Thyroid gland (tissue), 4 donors: ENCODE measurements around the gene FMNL3.

ENCODE experiments used
- CTCF ChIP-seq, 6 experiments: fragments of 200-600 bp in 3 of 6; fragments of 450-650 bp in 3 of 6; sonication (generic) in 3 of 6; IDR thresholded peaks; one replicate each; pipeline ENCODE4 v1.5.1; 2016 to 2019; ENCODE audit warnings: antibody characterized with exemption in 6 of 6, mild to moderate bottlenecking in 2 of 6, inconsistent platforms in 1 of 6, moderate library complexity in 1 of 6
- POLR2A ChIP-seq, 2 donors: fragments of 450-650 bp; IDR thresholded peaks; one replicate each; pipeline ENCODE4 v1.6.1; 2017; ENCODE audit warnings: antibody characterized with exemption in 2 of 2, mild to moderate bottlenecking in 2 of 2, moderate library complexity in 1 of 2

GRCh38 chr12:49658276-49658675, 48.9 kb downstream of the FMNL3 start:
- TF ChIP-seq CTCF (IDR thresholded peaks at IDR 0.05) (no peak), POLR2A (IDR thresholded peaks at IDR 0.05) (no peak)
